HCT116 (cell line): Measurements from ENCODE around the gene FRMPD4. TPM values are rescaled to one million over a fixed set of nuclear protein-coding genes. Genes with fewer than 3 reads are reported as not detected.

Source experiments
- ATAC-seq: fragments of 200-7000 bp; cut with Tn5 transposase; 2 replicates; pipeline ENCODE4 v1.9.1; 2020; ENCODE audit warnings: mild to moderate bottlenecking, moderate library complexity
- BruUV-seq: library from RNA; stranded (reverse); fragments of 400-500 nt; replicated peaks from 2 replicates; lab custom pipeline; 2021; lab: Mats Ljungman, UMichigan
- CTCF ChIA-PET: fragments of 300-600 bp; sonication (Branson Sonifier 250); formaldehyde crosslinking; loops from one replicate; lab custom pipeline; 2021; ENCODE audit warnings: antibody characterized with exemption; lab: Charles Lee
- POLR2A ChIA-PET: fragments of 300-600, 350-600 bp; sonication (Branson Sonifier 250); formaldehyde crosslinking; loops from one replicate; lab custom pipeline; 2021; ENCODE audit warnings: antibody characterized with exemption; lab: Charles Lee
- RAD21 ChIA-PET, 2 experiments: fragments of 300-600 bp; sonication (Branson Sonifier 250); formaldehyde crosslinking; loops; one replicate each; lab custom pipeline; 2023; ENCODE audit warnings: low total read pairs in 2 of 2; ENCODE audit not compliant: uncharacterized antibody in 2 of 2, unreplicated experiment in 2 of 2, low non-redundant PET in 1 of 2; lab: Charles Lee
- DNase-seq: peaks from one replicate; pipeline ENCODE4 v3.0.0-alpha.2; 2010; ENCODE audit warnings: low read depth, low spot score
- H2AFZ ChIP-seq: fragments of 200-600 bp; shearing (Covaris generic), sonication (generic); 2 replicates; pipeline ENCODE4 v1.6.1; 2017; ENCODE audit warnings: low read depth, mixed run types, mixed read lengths, antibody characterized with exemption, low read length; ENCODE audit not compliant: poor library complexity, severe bottlenecking
- H3K27ac ChIP-seq: 2 replicates; pipeline ENCODE4 v1.5.1; 2012; ENCODE audit warnings: low read depth, low read length
- H3K27me3 ChIP-seq: fragments of 200-600 bp; sonication (generic); 2 replicates; pipeline ENCODE4 v1.6.1; 2016; ENCODE audit warnings: mixed run types, low read length, mixed read lengths; ENCODE audit not compliant: insufficient read depth
- H3K36me3 ChIP-seq, 2 experiments: fragments of 200-500 bp in 1 of 2; fragments of 200-600 bp in 1 of 2; sonication (Bioruptor generic) in 1 of 2; sonication (generic) in 1 of 2; 2 replicates each; pipeline versions ENCODE4 v1.5.1 to v1.6.1; 2014 to 2016; ENCODE audit warnings: low read length in 2 of 2, inconsistent platforms in 1 of 2, mixed read lengths in 1 of 2, mixed run types in 1 of 2; ENCODE audit not compliant: insufficient read depth in 2 of 2, control insufficient read depth in 1 of 2
- H3K4me1 ChIP-seq, 2 experiments: fragments of 200-600 bp in 1 of 2; sonication (generic) in 1 of 2; 2 replicates each; pipeline versions ENCODE4 v1.5.1 to v1.6.1; 2012 to 2017; ENCODE audit warnings: low read length in 2 of 2, inconsistent platforms in 1 of 2, mild to moderate bottlenecking in 1 of 2, mixed read lengths in 1 of 2, mixed run types in 1 of 2, moderate library complexity in 1 of 2; ENCODE audit not compliant: insufficient read depth in 2 of 2, control insufficient read depth in 1 of 2
- H3K4me2 ChIP-seq: fragments of 200-600 bp; sonication (generic); 2 replicates; pipeline ENCODE4 v1.6.1; 2017; ENCODE audit warnings: mixed run types, low read length, mixed read lengths
- H3K4me3 ChIP-seq, 2 experiments: fragments of 200-600 bp in 1 of 2; sonication (generic) in 1 of 2; replicated peaks in 1 of 2; 2 replicates each; pipeline ENCODE4 v1.5.1; 2011 to 2016; ENCODE audit warnings: low read length in 2 of 2, control low read depth in 1 of 2, low read depth in 1 of 2, mild to moderate bottlenecking in 1 of 2, mixed read lengths in 1 of 2, mixed run types in 1 of 2
- H3K79me2 ChIP-seq: fragments of 200-600 bp; sonication (generic); 2 replicates; pipeline ENCODE4 v1.6.1; 2017; ENCODE audit warnings: mild to moderate bottlenecking, mixed run types, low read length, moderate library complexity, mixed read lengths; ENCODE audit not compliant: insufficient read depth
- H3K9ac ChIP-seq: fragments of 200-600 bp; sonication (generic); 2 replicates; pipeline ENCODE4 v1.6.1; 2016; ENCODE audit warnings: low read length, mixed read lengths
- H3K9me2 ChIP-seq: fragments of 200-600 bp; sonication (generic), shearing (Covaris generic); 2 replicates; pipeline ENCODE4 v1.6.1; 2017; ENCODE audit warnings: mixed run types, mild to moderate bottlenecking, moderate library complexity; ENCODE audit not compliant: insufficient read depth
- H3K9me3 ChIP-seq, 2 experiments: fragments of 200-500 bp in 1 of 2; fragments of 200-600 bp in 1 of 2; sonication (Bioruptor generic) in 1 of 2; sonication (generic) in 1 of 2; 2 replicates each; pipeline ENCODE4 v1.6.1; 2014 to 2017; ENCODE audit warnings: low read length in 2 of 2, mixed read lengths in 2 of 2, inconsistent platforms in 1 of 2, low read depth in 1 of 2, mild to moderate bottlenecking in 1 of 2, mixed run types in 1 of 2, moderate library complexity in 1 of 2; ENCODE audit not compliant: control insufficient read depth in 1 of 2, insufficient read depth in 1 of 2
- H4K20me1 ChIP-seq: fragments of 200-600 bp; sonication (generic), shearing (Covaris generic); 2 replicates; pipeline ENCODE4 v1.6.1; 2017; ENCODE audit warnings: mixed run types, mild to moderate bottlenecking, moderate library complexity; ENCODE audit not compliant: insufficient read depth
- ATF3 ChIP-seq: IDR thresholded peaks from 2 replicates; pipeline ENCODE4 v1.6.1; 2012
- CEBPB ChIP-seq: IDR thresholded peaks from 2 replicates; pipeline ENCODE4 v1.6.1; 2012; ENCODE audit warnings: low read depth
- EGR1 ChIP-seq: IDR thresholded peaks from 2 replicates; pipeline ENCODE4 v1.6.1; 2012; ENCODE audit warnings: low read depth
- FOSL1 ChIP-seq: IDR thresholded peaks from 2 replicates; pipeline ENCODE4 v1.6.1; 2012; ENCODE audit warnings: low read depth
- POLR2A ChIP-seq: IDR thresholded peaks from 2 replicates; pipeline ENCODE4 v1.7.0; 2011; ENCODE audit warnings: borderline replicate concordance; ENCODE audit not compliant: insufficient read depth, insufficient read length; ENCODE audit errors: extremely low read depth
- RAD21 ChIP-seq: IDR thresholded peaks from 2 replicates; pipeline ENCODE4 v1.6.1; 2012; ENCODE audit warnings: low read depth, mild to moderate bottlenecking
- SP1 ChIP-seq: IDR thresholded peaks from 2 replicates; pipeline ENCODE4 v1.6.1; 2012; ENCODE audit warnings: low read depth
- ZBTB33 ChIP-seq: IDR thresholded peaks from 2 replicates; pipeline ENCODE4 v1.6.1; 2011; ENCODE audit warnings: mild to moderate bottlenecking, low read length, moderate library complexity; ENCODE audit not compliant: insufficient replicate concordance; ENCODE audit errors: extremely low read depth
- intact Hi-C: fragments of 100-400 bp; cut with micrococcal nuclease; formaldehyde crosslinking; loops from 2 replicates; pipeline ENCODE4 v1.10.0; 2022
- total RNA-seq: library from RNA; stranded (reverse); gene quantifications from one replicate; pipeline ENCODE4 v1.2.1, GENCODE V29; 2021; ENCODE audit not compliant: unreplicated experiment
- TF ChIP-seq, protein P1 (sequence below): IDR thresholded peaks from 2 replicates; pipeline ENCODE4 v1.6.1; 2012; ENCODE audit warnings: low read depth

The FRMPD4 gene
- total RNA-seq, 1 experiment from 2014 or later, result not detected

GRCh38 chrX:12494400-12495138, 356.3 kb downstream of the FRMPD4 start:
- Histone ChIP-seq H3K27ac (no peak overlapping the region), H3K9me2 (no peaks in the 10 kb centered on the region), H3K9ac (no peak overlapping the region), H3K27me3 (no peaks in the 10 kb centered on the region), H2AFZ (no peak overlapping the region), H3K36me3 (no peaks in the 10 kb centered on the region), H4K20me1 (no peaks in the 10 kb centered on the region), H3K4me1 (no peaks in the 10 kb centered on the region), H3K79me2 (no peaks in the 10 kb centered on the region), H3K9me3 (no peaks in the 10 kb centered on the region), H3K4me2 (no peak overlapping the region), H3K4me3 (no peak overlapping the region)
- no TSS peak for BruUV-seq
- DNase-seq (no peak), ATAC-seq (no peak)
- ChIA-PET POLR2A (no interaction called here), RAD21 (no interaction called here), CTCF (no interaction called here)
- no peak for TF ChIP-seq POLR2A
- no peak for TF ChIP-seq CEBPB
- intact Hi-C loops, result no loop called here

DNA sequence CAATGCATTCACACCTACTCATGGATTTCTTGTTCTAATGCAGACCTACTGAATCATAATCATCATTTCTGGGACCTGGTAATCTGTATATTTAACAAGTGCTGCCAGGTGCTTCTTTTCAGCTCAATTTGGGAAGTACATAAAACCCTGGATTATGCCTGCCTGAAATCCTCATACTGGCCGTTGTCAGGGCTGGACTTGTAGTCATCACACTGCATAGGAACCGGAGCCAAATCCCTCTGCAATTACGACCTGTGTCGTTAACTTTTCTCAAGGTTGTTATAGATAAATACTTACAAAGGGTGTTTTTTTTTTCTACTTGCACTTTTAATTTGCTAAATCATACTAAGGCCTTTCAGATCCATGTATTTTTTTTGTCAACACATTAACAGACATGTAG, 358.1 kb downstream of the FRMPD4 start:
- TF ChIP-seq SP1 (no peak), POLR2A (no peak), EGR1 (no peak), FOSL1 (no peak), ATF3 (no peak), RAD21 (no peak), ZBTB33 (no peak)
- TF ChIP-seq, protein P1, sequence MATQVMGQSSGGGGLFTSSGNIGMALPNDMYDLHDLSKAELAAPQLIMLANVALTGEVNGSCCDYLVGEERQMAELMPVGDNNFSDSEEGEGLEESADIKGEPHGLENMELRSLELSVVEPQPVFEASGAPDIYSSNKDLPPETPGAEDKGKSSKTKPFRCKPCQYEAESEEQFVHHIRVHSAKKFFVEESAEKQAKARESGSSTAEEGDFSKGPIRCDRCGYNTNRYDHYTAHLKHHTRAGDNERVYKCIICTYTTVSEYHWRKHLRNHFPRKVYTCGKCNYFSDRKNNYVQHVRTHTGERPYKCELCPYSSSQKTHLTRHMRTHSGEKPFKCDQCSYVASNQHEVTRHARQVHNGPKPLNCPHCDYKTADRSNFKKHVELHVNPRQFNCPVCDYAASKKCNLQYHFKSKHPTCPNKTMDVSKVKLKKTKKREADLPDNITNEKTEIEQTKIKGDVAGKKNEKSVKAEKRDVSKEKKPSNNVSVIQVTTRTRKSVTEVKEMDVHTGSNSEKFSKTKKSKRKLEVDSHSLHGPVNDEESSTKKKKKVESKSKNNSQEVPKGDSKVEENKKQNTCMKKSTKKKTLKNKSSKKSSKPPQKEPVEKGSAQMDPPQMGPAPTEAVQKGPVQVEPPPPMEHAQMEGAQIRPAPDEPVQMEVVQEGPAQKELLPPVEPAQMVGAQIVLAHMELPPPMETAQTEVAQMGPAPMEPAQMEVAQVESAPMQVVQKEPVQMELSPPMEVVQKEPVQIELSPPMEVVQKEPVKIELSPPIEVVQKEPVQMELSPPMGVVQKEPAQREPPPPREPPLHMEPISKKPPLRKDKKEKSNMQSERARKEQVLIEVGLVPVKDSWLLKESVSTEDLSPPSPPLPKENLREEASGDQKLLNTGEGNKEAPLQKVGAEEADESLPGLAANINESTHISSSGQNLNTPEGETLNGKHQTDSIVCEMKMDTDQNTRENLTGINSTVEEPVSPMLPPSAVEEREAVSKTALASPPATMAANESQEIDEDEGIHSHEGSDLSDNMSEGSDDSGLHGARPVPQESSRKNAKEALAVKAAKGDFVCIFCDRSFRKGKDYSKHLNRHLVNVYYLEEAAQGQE, result no peak
- no peak for ATAC-seq
- no peak overlapping the region for H3K27ac ChIP-seq
- ChIA-PET POLR2A (no interaction called here), CTCF (no interaction called here), RAD21 (no interaction called here)
- no peaks in the 10 kb centered on the region for H3K36me3 ChIP-seq
- DNase-seq, result no peak
- H2AFZ ChIP-seq, result no peak overlapping the region
- no peak overlapping the region for H3K4me2 ChIP-seq
- H3K27me3 ChIP-seq, result no peaks in the 10 kb centered on the region
- H3K9me3 ChIP-seq, result no peaks in the 10 kb centered on the region
- H3K9ac ChIP-seq, result no peak overlapping the region
- no TSS peak for BruUV-seq
- H3K4me1 ChIP-seq, result no peaks in the 10 kb centered on the region
- H3K79me2 ChIP-seq, result no peaks in the 10 kb centered on the region
- H3K9me2 ChIP-seq, result no peaks in the 10 kb centered on the region
- intact Hi-C loops, result no loop called here
- no peak overlapping the region for H3K4me3 ChIP-seq
- H4K20me1 ChIP-seq, result no peaks in the 10 kb centered on the region
